ENCODE measurements around the gene MRO.

Gene MRO

DNA sequence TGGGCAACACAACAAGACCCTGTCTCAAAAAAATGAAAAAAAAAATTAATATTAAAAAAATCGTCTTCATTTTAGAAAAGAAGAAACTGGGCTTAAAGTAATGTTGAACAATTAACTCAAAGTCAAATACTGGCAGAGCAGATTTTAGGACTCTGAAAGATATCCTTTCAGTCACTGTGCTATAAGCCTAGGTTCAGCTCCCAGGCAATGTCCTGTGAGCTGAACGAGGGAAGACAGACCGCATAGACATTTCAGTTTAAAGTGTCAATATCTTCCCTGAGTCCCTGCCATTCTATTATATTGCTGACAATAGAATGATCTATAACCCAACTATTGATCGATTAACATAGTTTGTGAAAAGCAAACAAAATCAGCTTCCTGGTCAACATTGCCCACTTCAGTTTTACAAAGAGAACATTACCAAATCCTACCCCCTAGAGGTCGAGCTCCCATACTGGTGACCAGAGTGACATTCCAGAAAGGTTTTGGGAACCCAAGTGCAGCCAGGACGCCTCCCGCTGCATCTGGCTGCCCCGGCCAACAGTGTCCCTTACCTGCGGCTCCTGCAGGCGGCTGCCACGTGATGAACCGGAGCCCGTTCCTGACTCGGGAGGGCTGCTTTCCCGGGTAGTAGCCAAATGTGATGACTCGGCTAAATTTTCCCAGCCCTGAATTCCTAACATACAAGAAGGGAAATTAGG is 639 bp downstream of the MRO start:
- Mint-ChIP-seq H3K4me1 (ENCODE audit: low read depth) (peaks cover 2% of the 10 kb centered on the region), H3K36me3 (no peaks in the 10 kb centered on the region), H3K27me3 (peaks cover 10% of the 10 kb centered on the region), H3K27ac (no peak overlapping the region), H3K9me3 (ENCODE audit: low read depth) (no peaks in the 10 kb centered on the region), H3K4me3 (no peak overlapping the region)

DNA sequence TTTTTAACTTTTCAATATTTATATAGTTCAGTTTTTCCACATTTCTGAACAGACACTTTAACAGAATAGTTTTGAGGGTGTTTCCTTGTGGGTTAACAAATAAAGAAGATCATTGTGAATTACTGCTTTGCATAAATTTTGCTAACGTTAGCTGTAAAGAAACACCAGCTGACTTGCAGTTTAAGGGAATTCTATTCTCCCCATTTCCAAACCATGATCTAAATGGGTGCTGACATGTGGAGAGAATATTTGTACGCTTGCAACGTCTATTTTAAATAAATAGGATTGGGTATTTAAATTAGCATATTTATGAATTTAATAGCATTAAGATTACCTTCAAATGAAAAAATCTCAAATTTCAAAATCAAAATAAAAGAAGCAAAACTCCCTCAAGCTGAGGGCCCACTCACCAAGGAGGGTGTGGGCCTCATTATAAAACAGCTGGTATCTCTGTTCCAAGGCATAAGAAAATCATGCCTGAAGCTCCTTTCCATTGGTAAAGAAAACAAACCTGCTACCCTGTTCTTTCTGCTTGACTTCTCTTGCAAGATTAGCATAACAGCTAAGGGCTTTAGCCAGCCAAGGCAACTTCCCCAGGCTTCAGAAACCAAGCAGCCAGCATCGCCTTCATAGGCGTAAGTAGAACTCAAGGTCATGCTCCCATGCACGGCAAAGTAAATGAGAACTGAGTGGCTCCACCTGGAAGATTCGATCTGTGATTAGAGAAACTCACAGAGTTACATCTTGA is 3.2 kb downstream of the MRO start:
- peaks cover 10% of the 10 kb centered on the region for H3K27me3 Mint-ChIP-seq
- H3K9me3 Mint-ChIP-seq (ENCODE audit: low read depth) = no peaks in the 10 kb centered on the region
- H3K4me3 Mint-ChIP-seq = no peak overlapping the region
- H3K4me1 Mint-ChIP-seq (ENCODE audit: low read depth) = peaks cover 2% of the 10 kb centered on the region
- H3K36me3 Mint-ChIP-seq = no peaks in the 10 kb centered on the region
- H3K27ac Mint-ChIP-seq = no peak overlapping the region

- no peaks in the 10 kb centered on the region for H3K4me1 Mint-ChIP-seq (ENCODE audit: low read depth)
- no peaks in the 10 kb centered on the region for H3K9me3 Mint-ChIP-seq (ENCODE audit: low read depth)
These were observed 5.4 kb downstream of the MRO start for GRCh38 chr18:50814395-50814794.

DNA sequence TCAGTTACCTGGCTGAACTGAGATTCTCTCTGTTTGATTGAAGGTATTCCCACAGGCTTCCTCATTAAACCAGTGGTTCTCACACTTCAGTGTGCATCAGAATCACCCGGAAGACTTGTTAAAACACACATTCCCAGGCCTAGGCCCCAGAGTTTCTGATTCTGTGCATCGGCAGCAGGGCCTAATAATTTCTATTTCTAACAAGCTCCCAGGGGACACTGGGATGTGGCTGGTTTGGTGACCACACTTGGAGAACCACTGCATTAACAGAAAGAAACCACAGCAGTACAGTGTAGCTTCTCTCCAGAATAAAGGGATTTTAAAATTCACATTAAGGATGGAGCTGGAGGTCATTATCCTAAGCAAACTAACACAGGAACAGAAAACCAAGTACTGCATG is 6.5 kb downstream of the MRO start:
- H3K36me3 Mint-ChIP-seq = no peaks in the 10 kb centered on the region
- H3K4me1 Mint-ChIP-seq (ENCODE audit: low read depth) = no peaks in the 10 kb centered on the region
- no peaks in the 10 kb centered on the region for H3K9me3 Mint-ChIP-seq (ENCODE audit: low read depth)
- peaks cover 12% of the 10 kb centered on the region for H3K27me3 Mint-ChIP-seq
- no peak overlapping the region for H3K27ac Mint-ChIP-seq
- H3K4me3 Mint-ChIP-seq = no peak overlapping the region

More at GRCh38 chr18:50814395-50814794, 5.4 kb downstream of the MRO start:
- Mint-ChIP-seq H3K36me3 (no peaks in the 10 kb centered on the region), H3K27ac (no peak overlapping the region), H3K27me3 (peaks cover 12% of the 10 kb centered on the region), H3K4me3 (no peak overlapping the region)

DNA sequence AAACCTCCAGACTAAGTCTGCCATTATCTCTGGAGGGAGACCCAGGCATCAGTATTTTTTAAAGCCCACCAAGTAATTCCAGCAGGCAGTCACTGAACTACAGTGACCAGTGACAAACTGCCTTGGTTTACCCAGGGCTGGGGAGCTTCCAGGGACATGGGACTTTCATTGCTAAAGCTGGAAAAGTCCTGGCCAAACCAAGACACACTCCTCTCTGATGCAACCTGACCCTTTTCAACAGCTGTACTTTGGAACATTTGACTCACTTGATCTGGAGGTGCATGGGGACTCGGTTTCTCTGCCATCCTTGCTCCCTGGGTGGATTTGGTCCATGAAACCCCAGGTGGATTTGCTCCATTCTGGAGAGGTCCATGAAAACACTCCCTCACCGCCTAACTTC is 7.0 kb downstream of the MRO start:
- H3K27ac Mint-ChIP-seq = no peak overlapping the region
- no peaks in the 10 kb centered on the region for H3K36me3 Mint-ChIP-seq
- H3K27me3 Mint-ChIP-seq = peaks cover 11% of the 10 kb centered on the region
- H3K4me1 Mint-ChIP-seq (ENCODE audit: low read depth) = no peaks in the 10 kb centered on the region
- H3K9me3 Mint-ChIP-seq (ENCODE audit: low read depth) = no peaks in the 10 kb centered on the region
- H3K4me3 Mint-ChIP-seq = no peak overlapping the region

DNA sequence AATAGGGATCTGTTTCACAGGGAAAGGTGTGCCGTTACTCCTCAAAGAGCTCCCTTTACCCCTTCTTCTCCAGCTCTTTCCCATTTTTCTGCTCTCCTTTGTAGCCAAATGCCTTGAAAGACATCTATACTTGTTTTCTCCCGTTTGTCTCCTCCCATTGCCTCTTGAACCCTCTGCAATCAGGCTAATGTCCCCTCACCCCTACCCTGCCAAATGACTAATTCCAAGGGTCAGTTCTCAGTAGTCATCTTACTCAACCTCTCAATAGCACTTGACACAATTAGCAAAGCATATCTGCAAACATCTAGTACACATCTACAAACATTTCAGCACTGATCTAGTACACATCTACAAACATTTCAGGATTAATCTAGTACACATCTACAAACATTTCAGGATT is 12.6 kb downstream of the MRO start:
- Mint-ChIP-seq H3K9me3 (ENCODE audit: low read depth) (no peaks in the 10 kb centered on the region), H3K4me1 (ENCODE audit: low read depth) (no peaks in the 10 kb centered on the region), H3K4me3 (no peak overlapping the region), H3K27ac (no peak overlapping the region), H3K27me3 (peaks cover 2% of the 10 kb centered on the region), H3K36me3 (no peaks in the 10 kb centered on the region)

GRCh38 chr18:50806208-50806616 is 13.6 kb downstream of the MRO start:
- Mint-ChIP-seq H3K9me3 (ENCODE audit: low read depth) (no peaks in the 10 kb centered on the region), H3K4me3 (no peak overlapping the region), H3K27me3 (peaks cover 2% of the 10 kb centered on the region), H3K27ac (no peak overlapping the region), H3K4me1 (ENCODE audit: low read depth) (no peaks in the 10 kb centered on the region), H3K36me3 (no peaks in the 10 kb centered on the region)

DNA sequence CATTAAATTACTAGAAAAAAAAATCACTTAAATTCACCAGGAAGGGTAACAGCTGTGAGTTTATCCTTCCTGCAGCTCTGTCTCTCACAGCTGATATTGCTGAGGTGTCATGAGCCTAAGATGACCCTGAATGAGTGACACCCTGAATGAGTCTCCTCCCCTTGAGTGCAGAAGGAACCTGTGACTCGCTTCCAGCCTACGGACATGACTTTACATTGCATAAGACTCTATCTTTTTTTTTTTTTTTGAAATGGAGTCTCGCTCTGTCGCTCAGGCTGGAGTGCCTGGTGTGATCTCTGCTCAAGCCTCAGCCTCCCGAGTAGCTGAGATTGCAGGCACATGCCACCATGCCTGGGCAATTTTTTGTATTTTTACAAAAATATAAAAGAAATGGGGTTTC is 14.1 kb downstream of the MRO start:
- peaks cover under 1% of the 10 kb centered on the region for H3K27me3 Mint-ChIP-seq
- H3K4me1 Mint-ChIP-seq (ENCODE audit: low read depth) = no peaks in the 10 kb centered on the region
- no peak overlapping the region for H3K27ac Mint-ChIP-seq
- H3K9me3 Mint-ChIP-seq (ENCODE audit: low read depth) = no peaks in the 10 kb centered on the region
- no peak overlapping the region for H3K4me3 Mint-ChIP-seq
- no peaks in the 10 kb centered on the region for H3K36me3 Mint-ChIP-seq

DNA sequence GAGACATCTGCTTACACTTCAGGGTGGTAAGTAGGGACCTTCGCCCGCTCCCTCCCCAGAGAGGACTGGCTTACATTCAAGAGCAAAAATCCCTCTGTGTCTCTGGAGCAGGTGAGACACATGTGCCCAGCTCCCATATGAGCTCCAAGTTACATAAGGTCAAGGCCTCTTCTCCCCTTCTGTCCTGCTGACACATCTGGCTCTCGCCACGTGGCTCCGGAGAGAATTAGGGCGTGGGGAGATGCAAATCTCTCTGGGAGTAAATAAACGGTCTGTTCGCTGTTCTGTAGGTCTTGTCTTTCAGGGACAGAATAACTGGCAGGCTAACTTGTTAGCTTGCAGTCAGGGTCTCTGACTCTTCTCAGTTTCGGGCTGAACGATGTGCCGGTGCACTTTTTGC is 16.2 kb downstream of the MRO start:
- peaks cover 2% of the 10 kb centered on the region for H3K27me3 Mint-ChIP-seq
- H3K27ac Mint-ChIP-seq = no peak overlapping the region
- H3K36me3 Mint-ChIP-seq = no peaks in the 10 kb centered on the region

DNA sequence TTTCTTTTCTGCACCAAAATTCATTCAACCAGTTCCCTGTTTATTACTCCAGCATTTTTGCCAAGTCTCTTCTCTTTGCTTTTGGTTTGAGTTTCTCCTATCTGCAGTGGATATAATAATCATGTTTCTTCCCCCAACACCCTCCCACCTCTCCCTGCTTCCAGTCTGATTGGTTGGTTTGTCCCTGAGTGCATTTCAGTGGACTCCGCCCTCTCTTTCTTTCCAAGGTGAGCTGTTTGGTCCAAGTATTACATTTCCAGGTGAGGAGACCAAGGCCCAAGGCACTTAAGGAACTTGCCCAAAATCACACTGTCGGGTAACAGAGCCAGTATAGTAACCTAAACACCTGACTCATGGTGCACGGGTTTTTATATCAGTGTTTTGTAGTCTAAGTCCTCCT is 17.7 kb downstream of the MRO start:
- Mint-ChIP-seq H3K36me3 (no peaks in the 10 kb centered on the region), H3K9me3 (ENCODE audit: low read depth) (no peaks in the 10 kb centered on the region), H3K4me3 (no peak overlapping the region), H3K27ac (no peak overlapping the region), H3K27me3 (peaks cover 8% of the 10 kb centered on the region), H3K4me1 (ENCODE audit: low read depth) (no peaks in the 10 kb centered on the region)

More for the DNA sequence above, 16.2 kb downstream of the MRO start:
- Mint-ChIP-seq H3K4me3 (no peak overlapping the region), H3K9me3 (ENCODE audit: low read depth) (no peaks in the 10 kb centered on the region), H3K4me1 (ENCODE audit: low read depth) (no peaks in the 10 kb centered on the region)

DNA sequence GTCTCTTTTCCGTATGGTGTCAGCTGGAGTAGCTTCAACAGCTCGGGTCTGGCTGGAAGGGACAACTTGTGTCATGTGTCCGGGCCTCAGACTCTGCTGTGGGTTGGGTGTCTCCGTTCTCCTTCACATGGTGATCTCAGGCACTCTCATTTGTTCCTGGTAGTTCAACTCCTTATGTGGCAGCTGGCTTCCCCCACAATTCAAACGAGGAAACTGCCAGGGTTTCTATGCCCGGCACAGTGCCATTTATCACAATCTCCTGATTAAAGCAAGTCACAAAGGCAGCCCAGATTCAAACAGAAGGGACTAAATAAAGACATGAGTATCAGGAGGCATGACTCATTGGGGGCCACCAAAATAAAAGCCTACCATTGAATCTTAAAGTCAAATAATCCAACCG is 22.7 kb downstream of the MRO start:
- no peaks in the 10 kb centered on the region for H3K4me1 Mint-ChIP-seq (ENCODE audit: low read depth)
- no peak overlapping the region for H3K27ac Mint-ChIP-seq
- no peaks in the 10 kb centered on the region for H3K9me3 Mint-ChIP-seq (ENCODE audit: low read depth)
- H3K27me3 Mint-ChIP-seq = peaks cover 20% of the 10 kb centered on the region
- H3K4me3 Mint-ChIP-seq = no peak overlapping the region
- no peaks in the 10 kb centered on the region for H3K36me3 Mint-ChIP-seq

DNA sequence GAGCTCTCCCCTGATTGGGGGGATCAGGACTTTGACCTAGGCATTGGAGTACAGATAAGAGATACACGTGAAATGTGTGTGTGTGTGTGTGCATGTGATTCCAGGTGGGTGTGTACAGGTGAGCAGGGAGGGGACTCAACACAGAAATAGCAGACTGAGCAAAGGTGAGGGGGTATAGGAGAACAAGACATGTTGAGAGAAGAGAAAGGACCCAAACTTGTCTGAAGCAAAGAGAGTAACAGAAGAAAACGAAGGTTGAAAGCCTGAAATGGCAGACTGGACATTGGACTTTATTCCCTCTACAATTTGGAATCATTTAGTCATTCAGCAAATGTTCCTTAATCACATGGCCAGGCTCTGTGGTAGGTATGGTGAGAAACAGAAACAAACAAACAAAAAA is 23.3 kb downstream of the MRO start:
- Mint-ChIP-seq H3K9me3 (ENCODE audit: low read depth) (no peaks in the 10 kb centered on the region), H3K4me1 (ENCODE audit: low read depth) (no peaks in the 10 kb centered on the region), H3K36me3 (no peaks in the 10 kb centered on the region), H3K27me3 (peaks cover 20% of the 10 kb centered on the region), H3K4me3 (no peak overlapping the region), H3K27ac (no peak overlapping the region)

DNA sequence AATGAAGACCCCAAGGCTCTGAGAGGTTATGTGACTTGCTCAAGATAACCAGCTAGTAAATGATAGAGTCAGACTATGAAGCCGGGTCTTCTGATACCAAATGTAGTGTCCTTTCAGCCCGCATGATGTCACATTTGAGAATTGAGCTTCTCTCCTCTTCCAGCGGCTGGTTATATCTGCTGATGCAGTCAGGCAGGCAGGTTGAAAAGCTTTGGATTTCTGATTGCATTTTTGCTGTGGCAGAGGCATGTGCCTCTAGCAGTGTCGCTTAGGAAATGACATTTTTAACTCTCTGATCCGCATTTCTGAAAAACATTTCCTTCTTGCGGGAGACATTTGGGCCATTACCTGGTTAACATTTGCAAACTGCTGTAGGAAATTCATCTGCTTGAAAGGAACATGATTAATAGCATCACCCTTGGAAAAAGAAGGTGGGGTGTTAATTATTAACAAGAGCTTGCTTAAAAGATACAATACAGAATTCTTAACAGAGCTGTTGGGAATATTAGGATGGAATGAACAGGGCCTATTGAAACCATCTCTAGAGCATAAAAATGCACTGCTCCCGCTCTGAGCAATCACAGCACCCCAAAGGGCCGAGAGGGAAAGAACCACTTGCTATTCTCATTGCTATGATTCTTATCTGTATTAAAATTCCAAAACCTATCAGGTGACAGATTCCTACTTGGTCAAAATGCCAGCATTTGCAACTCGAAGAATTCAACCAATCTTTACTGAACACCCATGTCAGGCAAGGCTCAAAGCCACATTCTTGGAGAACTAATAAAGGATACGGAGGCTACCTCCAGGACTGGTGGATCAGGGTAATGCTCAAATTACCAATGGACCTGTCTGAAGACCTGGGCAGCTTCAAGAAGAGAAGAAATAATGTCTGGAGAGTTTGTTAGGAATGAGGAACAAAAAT is 25.9 kb downstream of the MRO start:
- Mint-ChIP-seq H3K27me3 (peaks cover 20% of the 10 kb centered on the region), H3K9me3 (ENCODE audit: low read depth) (no peaks in the 10 kb centered on the region), H3K36me3 (no peaks in the 10 kb centered on the region), H3K4me1 (ENCODE audit: low read depth) (no peaks in the 10 kb centered on the region), H3K4me3 (no peak overlapping the region), H3K27ac (no peak overlapping the region)

GRCh38 chr18:50792885-50793284 is 26.9 kb downstream of the MRO start:
- Mint-ChIP-seq H3K27ac (no peak overlapping the region), H3K27me3 (peaks cover 20% of the 10 kb centered on the region), H3K4me3 (no peak overlapping the region), H3K9me3 (ENCODE audit: low read depth) (no peaks in the 10 kb centered on the region), H3K4me1 (ENCODE audit: low read depth) (no peaks in the 10 kb centered on the region), H3K36me3 (no peaks in the 10 kb centered on the region)
